WTC11 (cell line): ENCODE data around the gene TNC.

ENCODE experiments used
- CTCF ChIP-seq: fragments of 200-600 bp; IDR thresholded peaks from 2 replicates; pipeline ENCODE4 v1.8.0; 2022; ENCODE audit warnings: antibody characterized with exemption
- E2F1 ChIP-seq: sonication (generic); formaldehyde crosslinking; IDR thresholded peaks from 2 replicates; pipeline ENCODE4 v1.8.0; 2022; ENCODE audit warnings: mild to moderate bottlenecking, missing genetic modification reagents
- KAT7 ChIP-seq: sonication (generic); formaldehyde crosslinking; IDR thresholded peaks from 2 replicates; pipeline ENCODE4 v1.8.1; 2023; ENCODE audit warnings: missing genetic modification reagents, mild to moderate bottlenecking, borderline replicate concordance
- NFYB ChIP-seq: sonication (generic); formaldehyde crosslinking; conservative IDR thresholded peaks from 2 replicates; pipeline ENCODE4 v1.8.0; 2022; ENCODE audit warnings: low read depth, missing genetic modification reagents
- PREB ChIP-seq: sonication (generic); formaldehyde crosslinking; IDR thresholded peaks from 2 replicates; pipeline ENCODE4 v1.8.1; 2022; ENCODE audit warnings: mild to moderate bottlenecking, missing genetic modification reagents, moderate library complexity, borderline replicate concordance
- STAT6 ChIP-seq: sonication (generic); formaldehyde crosslinking; conservative IDR thresholded peaks from 2 replicates; pipeline ENCODE4 v1.8.1; 2023; ENCODE audit warnings: mild to moderate bottlenecking, low read depth, missing genetic modification reagents, moderate library complexity
- TP53 ChIP-seq: sonication (generic); formaldehyde crosslinking; IDR thresholded peaks from 2 replicates; pipeline ENCODE4 v1.8.1; 2023; ENCODE audit warnings: mild to moderate bottlenecking, missing genetic modification reagents
- ZNF138 ChIP-seq: sonication (generic); formaldehyde crosslinking; conservative IDR thresholded peaks from 2 replicates; pipeline ENCODE4 v1.8.1; 2022; ENCODE audit warnings: mild to moderate bottlenecking, moderate library complexity, missing genetic modification reagents
- ZNF396 ChIP-seq: fragments of 250-450 bp; sonication (Bioruptor Pico); IDR thresholded peaks from 2 replicates; pipeline ENCODE4 v1.8.0; 2021; ENCODE audit warnings: mild to moderate bottlenecking, moderate library complexity, borderline replicate concordance
- ZNF512 ChIP-seq: sonication (generic); formaldehyde crosslinking; IDR thresholded peaks from 2 replicates; pipeline ENCODE4 v1.8.1; 2022; ENCODE audit warnings: missing genetic modification reagents, borderline replicate concordance
- ZNF532 ChIP-seq: fragments of 250-450 bp; sonication (Bioruptor Pico); IDR thresholded peaks from 2 replicates; pipeline ENCODE4 v1.9.0; 2021; ENCODE audit warnings: mild to moderate bottlenecking, borderline replicate concordance

- no peak for TF ChIP-seq STAT6 (CRISPR knock-in tag)
- no peak for TF ChIP-seq CTCF
- no peak for TF ChIP-seq E2F1 (CRISPR knock-in tag)
- no peak for TF ChIP-seq ZNF532 (CRISPR knock-in tag)
- no peak for TF ChIP-seq PREB (CRISPR knock-in tag)
- TF ChIP-seq ZNF138 (CRISPR knock-in tag), result no peak
- TF ChIP-seq KAT7, result no peak
- no peak for TF ChIP-seq NFYB
- no peak for TF ChIP-seq ZNF396
- TF ChIP-seq ZNF512 (CRISPR knock-in tag), result no peak
- no peak for TF ChIP-seq TP53 (CRISPR knock-in tag)
Measured at GRCh38 chr9:115004545-115004944, 113.4 kb downstream of the TNC start.
